HG03108 (cell line): Measurements from ENCODE around the gene PRCC.

ENCODE experiments used
- ATAC-seq: cut with Tn5 transposase; IDR thresholded peaks from one replicate; pipeline ENCODE4 v1.9.1; 2021; ENCODE audit warnings: moderate library complexity; ENCODE audit not compliant: unreplicated experiment

PRCC gene

GRCh38 chr1:156795374-156795733, 28.0 kb downstream of the PRCC start:
- no peak for ATAC-seq

- no peak for ATAC-seq
Measured at GRCh38 chr1:156795787-156796186, 28.5 kb downstream of the PRCC start.

GRCh38 chr1:156796340-156797097, 29.2 kb downstream of the PRCC start:
- no peak for ATAC-seq

- no peak for ATAC-seq
Measured at GRCh38 chr1:156797212-156797871, 30.0 kb downstream of the PRCC start.

- ATAC-seq: no peak
Measured at GRCh38 chr1:156801409-156802121, 34.2 kb downstream of the PRCC start.

- ATAC-seq: no peak
Measured at GRCh38 chr1:156802421-156802935, 35.1 kb downstream of the PRCC start.

- no peak for ATAC-seq
Measured at GRCh38 chr1:156803086-156803851, 35.9 kb downstream of the PRCC start.

GRCh38 chr1:156804026-156804425, 36.7 kb downstream of the PRCC start:
- no peak for ATAC-seq

- ATAC-seq: no peak
Measured at GRCh38 chr1:156804572-156805243, 37.4 kb downstream of the PRCC start.

GRCh38 chr1:156805766-156806511, 38.6 kb downstream of the PRCC start:
- no peak for ATAC-seq

GRCh38 chr1:156806512-156807440, 39.4 kb downstream of the PRCC start:
- no peak for ATAC-seq

- no peak for ATAC-seq
Measured at GRCh38 chr1:156807627-156808026, 40.3 kb downstream of the PRCC start.

GRCh38 chr1:156808186-156809030, 41.1 kb downstream of the PRCC start:
- ATAC-seq: no peak

GRCh38 chr1:156809281-156809680, 41.9 kb downstream of the PRCC start:
- ATAC-seq: no peak

- ATAC-seq: no peak
Measured at GRCh38 chr1:156809711-156810366, 42.5 kb downstream of the PRCC start.

- no peak for ATAC-seq
Measured at GRCh38 chr1:156811168-156811567, 43.8 kb downstream of the PRCC start.

- ATAC-seq: no peak
Measured at GRCh38 chr1:156812293-156812990, 45.1 kb downstream of the PRCC start.
